OCI-LY3 (cell line): ENCODE data around the gene RHOT2.

Experiments
- H2AFZ ChIP-seq: fragments of 200-600, 300-600 bp; shearing (Covaris generic); 2 replicates; pipeline ENCODE4 v1.6.0; 2014; ENCODE audit warnings: antibody characterized with exemption, low read depth, low read length
- H3K27ac ChIP-seq: fragments of 200-600, 300-600 bp; sonication (generic); 2 replicates; pipeline ENCODE4 v1.5.1; 2014; ENCODE audit warnings: mild to moderate bottlenecking, low read length, moderate library complexity, mixed read lengths
- H3K27me3 ChIP-seq: fragments of 200-600, 300-600 bp; sonication (generic); 2 replicates; pipeline ENCODE4 v1.6.1; 2014; ENCODE audit warnings: low read depth, low read length, mixed read lengths
- H3K36me3 ChIP-seq: fragments of 200-600, 300-600 bp; sonication (generic); replicated peaks from 2 replicates; pipeline ENCODE3; 2014; ENCODE audit warnings: low read depth, low read length, mixed read lengths
- H3K4me1 ChIP-seq: fragments of 300-600, 200-600 bp; sonication (generic); 2 replicates; pipeline ENCODE4 v1.6.1; 2014; ENCODE audit warnings: low read length, mixed read lengths
- H3K4me2 ChIP-seq: fragments of 200-600, 300-600 bp; sonication (generic); 2 replicates; pipeline ENCODE4 v1.6.1; 2014; ENCODE audit warnings: low read length, mixed read lengths
- H3K4me3 ChIP-seq: fragments of 300-600, 200-600 bp; sonication (generic); 2 replicates; pipeline ENCODE4 v1.5.1; 2014; ENCODE audit warnings: antibody characterized with exemption, mild to moderate bottlenecking, low read length, moderate library complexity
- H3K79me2 ChIP-seq: fragments of 300-600, 200-600 bp; shearing (Covaris generic); 2 replicates; pipeline ENCODE4 v1.6.1; 2014; ENCODE audit warnings: mild to moderate bottlenecking, low read length, mixed read lengths
- H3K9ac ChIP-seq: fragments of 300-600, 200-600 bp; shearing (Covaris generic); 2 replicates; pipeline ENCODE4 v1.6.0; 2014; ENCODE audit warnings: mild to moderate bottlenecking, low read length, moderate library complexity
- H3K9me3 ChIP-seq: fragments of 200-600, 300-600 bp; shearing (Covaris generic); 2 replicates; pipeline ENCODE4 v1.6.1; 2014; ENCODE audit warnings: low read length, mixed read lengths; ENCODE audit not compliant: insufficient read depth
- H4K20me1 ChIP-seq: fragments of 200-600, 300-600 bp; sonication (generic); 2 replicates; pipeline ENCODE4 v1.6.1; 2016; ENCODE audit warnings: low read length, mixed read lengths; ENCODE audit not compliant: insufficient read depth
- EZH2phosphoT487 ChIP-seq: fragments of 200-600 bp; shearing (Covaris generic); IDR thresholded peaks from 2 replicates; pipeline ENCODE4 v1.6.1; 2018; ENCODE audit warnings: antibody characterized with exemption, mixed run types, low read depth
- TF ChIP-seq, protein P1 (sequence below): fragments of 200-600, 300-600 bp; sonication (generic); IDR thresholded peaks from 2 replicates; pipeline ENCODE4 v1.5.1; 2014; ENCODE audit warnings: antibody characterized with exemption, low read length, low read depth

RHOT2 gene

DNA sequence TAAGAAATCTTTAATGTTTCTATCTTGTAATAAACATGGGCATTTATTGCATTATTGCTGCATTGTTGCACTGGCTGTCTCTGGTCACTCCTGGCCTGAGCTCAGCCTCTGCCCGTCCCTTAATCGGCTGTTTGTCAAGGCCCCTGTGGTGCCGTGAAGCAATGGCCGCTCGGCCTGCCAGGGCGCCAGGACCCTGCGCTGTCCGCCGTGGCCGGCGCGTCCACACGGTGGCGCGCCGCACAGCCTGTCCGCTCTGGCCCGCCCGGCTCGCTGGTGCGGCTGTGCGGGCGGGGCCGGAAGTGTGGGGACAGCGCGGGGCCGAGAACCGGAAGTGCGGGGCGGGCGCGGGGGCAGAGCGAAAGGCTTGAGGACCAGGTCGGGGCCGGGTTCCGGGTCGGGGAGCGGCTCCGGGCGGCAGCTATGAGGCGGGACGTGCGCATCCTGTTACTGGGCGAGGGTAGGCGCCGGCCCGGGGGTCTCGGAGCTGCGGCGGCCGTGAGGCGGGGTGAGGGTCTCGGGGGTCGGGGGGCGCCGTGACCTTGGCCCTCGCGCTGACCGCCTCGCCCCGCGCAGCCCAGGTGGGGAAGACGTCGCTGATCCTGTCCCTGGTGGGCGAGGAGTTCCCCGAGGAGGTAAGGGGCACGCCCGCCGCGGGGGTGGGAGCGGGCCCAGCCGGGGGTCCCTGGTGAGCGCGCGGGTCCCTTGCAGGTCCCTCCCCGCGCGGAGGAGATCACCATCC is at the start of gene RHOT2:
Gene RHOT2, plus strand, starts transcription at position 353 of the 739 bp plus-strand sequence. Its CDS starts 68 bp downstream, at position 421.
- peak within 1 kb of the TSS; percentile 97 for H3K4me3 ChIP-seq
- no peaks in the 10 kb centered on the region for H4K20me1 ChIP-seq
- peaks cover 21% of the 10 kb centered on the region for H3K79me2 ChIP-seq
- H3K9me3 ChIP-seq: no peaks in the 10 kb centered on the region
- peaks cover 25% of the 10 kb centered on the region for H3K36me3 ChIP-seq
- peaks cover 12% of the 10 kb centered on the region for H3K4me1 ChIP-seq
- TF ChIP-seq EZH2phosphoT487: no peak
- TF ChIP-seq, protein P1, sequence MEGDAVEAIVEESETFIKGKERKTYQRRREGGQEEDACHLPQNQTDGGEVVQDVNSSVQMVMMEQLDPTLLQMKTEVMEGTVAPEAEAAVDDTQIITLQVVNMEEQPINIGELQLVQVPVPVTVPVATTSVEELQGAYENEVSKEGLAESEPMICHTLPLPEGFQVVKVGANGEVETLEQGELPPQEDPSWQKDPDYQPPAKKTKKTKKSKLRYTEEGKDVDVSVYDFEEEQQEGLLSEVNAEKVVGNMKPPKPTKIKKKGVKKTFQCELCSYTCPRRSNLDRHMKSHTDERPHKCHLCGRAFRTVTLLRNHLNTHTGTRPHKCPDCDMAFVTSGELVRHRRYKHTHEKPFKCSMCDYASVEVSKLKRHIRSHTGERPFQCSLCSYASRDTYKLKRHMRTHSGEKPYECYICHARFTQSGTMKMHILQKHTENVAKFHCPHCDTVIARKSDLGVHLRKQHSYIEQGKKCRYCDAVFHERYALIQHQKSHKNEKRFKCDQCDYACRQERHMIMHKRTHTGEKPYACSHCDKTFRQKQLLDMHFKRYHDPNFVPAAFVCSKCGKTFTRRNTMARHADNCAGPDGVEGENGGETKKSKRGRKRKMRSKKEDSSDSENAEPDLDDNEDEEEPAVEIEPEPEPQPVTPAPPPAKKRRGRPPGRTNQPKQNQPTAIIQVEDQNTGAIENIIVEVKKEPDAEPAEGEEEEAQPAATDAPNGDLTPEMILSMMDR: peak; percentile 87
- H3K9ac ChIP-seq: peak within 1 kb of the TSS; percentile 94
- peak within 1 kb of the TSS; percentile 64 for H3K27ac ChIP-seq
- H3K4me2 ChIP-seq: peak within 1 kb of the TSS; percentile 91
- no peak within 1 kb of the TSS for H2AFZ ChIP-seq
- no peaks in the 10 kb centered on the region for H3K27me3 ChIP-seq

- Histone ChIP-seq H3K4me2 (no peak overlapping the region), H3K9me3 (no peaks in the 10 kb centered on the region), H3K79me2 (no peaks in the 10 kb centered on the region), H2AFZ (no peak overlapping the region), H3K27me3 (no peaks in the 10 kb centered on the region), H4K20me1 (no peaks in the 10 kb centered on the region), H3K4me1 (no peaks in the 10 kb centered on the region), H3K4me3 (no peak overlapping the region), H3K36me3 (no peaks in the 10 kb centered on the region), H3K9ac (no peak overlapping the region), H3K27ac (no peak overlapping the region)
- no peak for TF ChIP-seq EZH2phosphoT487
- TF ChIP-seq, protein P1: no peak
These were observed 48.3 kb upstream of the RHOT2 start for GRCh38 chr16:619476-620100.

DNA sequence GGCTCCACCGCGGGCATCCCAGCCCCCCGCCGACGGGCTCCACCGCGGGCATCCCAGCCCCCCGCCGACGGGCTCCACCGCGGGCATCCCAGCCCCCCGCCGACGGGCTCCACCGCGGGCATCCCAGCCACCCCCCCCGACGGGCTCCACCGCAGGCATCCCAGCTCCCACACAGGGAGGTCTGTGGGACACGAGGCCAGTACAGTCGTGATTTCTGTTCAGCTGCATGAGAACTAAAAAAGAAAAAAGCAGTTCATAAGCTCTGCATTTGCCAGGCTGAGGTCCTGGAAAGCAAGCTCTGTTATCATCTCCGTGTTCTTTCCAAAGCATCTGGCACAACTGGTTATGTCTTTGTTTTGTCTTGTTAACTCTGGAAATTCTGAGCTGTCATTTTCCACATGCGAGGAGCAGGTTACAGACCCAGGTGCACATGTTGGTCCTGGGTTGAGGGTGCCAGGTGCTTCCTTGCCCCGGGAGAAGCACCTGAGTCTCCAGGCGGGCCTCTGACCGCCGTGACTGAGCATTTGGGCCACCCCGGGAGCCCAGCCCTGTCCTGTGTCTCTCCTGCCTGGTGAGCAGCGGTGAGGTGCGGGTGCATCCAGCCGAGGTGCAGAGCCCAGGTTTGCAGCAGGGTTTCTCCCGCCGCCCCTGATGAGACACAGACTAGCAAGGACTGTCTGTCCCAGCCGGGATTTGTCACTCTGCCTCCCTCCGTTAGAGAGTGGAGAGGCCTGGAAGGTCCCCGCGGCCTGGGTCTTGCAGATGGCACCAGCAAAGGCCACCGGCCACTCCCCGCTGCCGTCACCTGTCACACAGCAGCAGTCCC is 47.0 kb upstream of the RHOT2 start:
- Histone ChIP-seq H2AFZ (no peak overlapping the region), H3K4me3 (no peak overlapping the region), H3K9ac (no peak overlapping the region), H3K4me1 (no peaks in the 10 kb centered on the region), H4K20me1 (no peaks in the 10 kb centered on the region), H3K27me3 (no peaks in the 10 kb centered on the region), H3K36me3 (no peaks in the 10 kb centered on the region), H3K27ac (no peak overlapping the region), H3K79me2 (no peaks in the 10 kb centered on the region), H3K4me2 (no peak overlapping the region), H3K9me3 (no peaks in the 10 kb centered on the region)
- TF ChIP-seq, protein P1: no peak
- TF ChIP-seq EZH2phosphoT487: no peak

GRCh38 chr16:621526-622105 is 46.3 kb upstream of the RHOT2 start:
- Histone ChIP-seq H3K4me2 (no peak overlapping the region), H4K20me1 (no peaks in the 10 kb centered on the region), H3K9ac (no peak overlapping the region), H3K4me3 (no peak overlapping the region), H3K36me3 (no peaks in the 10 kb centered on the region), H3K27me3 (no peaks in the 10 kb centered on the region), H3K27ac (no peak overlapping the region), H3K9me3 (no peaks in the 10 kb centered on the region), H2AFZ (no peak overlapping the region), H3K4me1 (no peaks in the 10 kb centered on the region), H3K79me2 (no peaks in the 10 kb centered on the region)
- TF ChIP-seq, protein P1: no peak
- TF ChIP-seq EZH2phosphoT487: no peak
